D341Med (cell line): ENCODE data around the gene DLL1.

Experiments
- DNase-seq: peaks from one replicate; pipeline ENCODE4 v3.0.0; 2012; ENCODE audit warnings: low spot score

DLL1 gene

GRCh38 chr6:170294813-170295509 is 4.1 kb upstream of the DLL1 start:
- DNase-seq: no peak

- DNase-seq: no peak
These were observed 3.4 kb upstream of the DLL1 start for GRCh38 chr6:170294298-170294730.

GRCh38 chr6:170293341-170294231 is 2.7 kb upstream of the DLL1 start:
- no peak for DNase-seq

- no peak for DNase-seq
These were observed 1.7 kb upstream of the DLL1 start for GRCh38 chr6:170292407-170293158.

GRCh38 chr6:170292111-170292406 is 1.2 kb upstream of the DLL1 start:
- no peak for DNase-seq

GRCh38 chr6:170291271-170292110 is 613 bp upstream of the DLL1 start:
- DNase-seq: no peak

- DNase-seq: no peak
These were observed 955 bp downstream of the DLL1 start for GRCh38 chr6:170289951-170290295.

- no peak for DNase-seq
These were observed 1.5 kb downstream of the DLL1 start for GRCh38 chr6:170289180-170289931.

GRCh38 chr6:170288852-170289179 is 2.1 kb downstream of the DLL1 start:
- DNase-seq: no peak

GRCh38 chr6:170288091-170288631 is 2.7 kb downstream of the DLL1 start:
- no peak for DNase-seq

GRCh38 chr6:170287371-170287876 is 3.5 kb downstream of the DLL1 start:
- no peak for DNase-seq

- DNase-seq: no peak
These were observed 4.0 kb downstream of the DLL1 start for GRCh38 chr6:170286934-170287265.

- DNase-seq: no peak
These were observed 4.5 kb downstream of the DLL1 start for GRCh38 chr6:170286246-170286933.

- DNase-seq: no peak
These were observed 5.4 kb downstream of the DLL1 start for GRCh38 chr6:170285482-170285881.

- DNase-seq: no peak
These were observed 5.9 kb downstream of the DLL1 start for GRCh38 chr6:170284866-170285469.

- no peak for DNase-seq
These were observed 6.6 kb downstream of the DLL1 start for GRCh38 chr6:170284126-170284773.

GRCh38 chr6:170283212-170284081 is 7.4 kb downstream of the DLL1 start:
- DNase-seq: no peak

- no peak for DNase-seq
These were observed 8.2 kb downstream of the DLL1 start for GRCh38 chr6:170282512-170283158.
